Karpas-422 (cell line): ENCODE data around the gene IL18BP. TPM values are rescaled to one million over a fixed set of nuclear protein-coding genes. Genes with fewer than 3 reads are reported as not detected.

Source experiments
- DNase-seq: peaks from one replicate; pipeline ENCODE4 v3.0.0-alpha.2; 2015
- H2AFZ ChIP-seq: fragments of 200-600 bp; sonication (generic); 2 replicates; pipeline ENCODE4 v1.6.1; 2014; ENCODE audit warnings: antibody characterized with exemption, low read length, mixed read lengths
- H3K27ac ChIP-seq: fragments of 200-600 bp; sonication (generic); 2 replicates; pipeline ENCODE4 v1.5.1; 2014; ENCODE audit warnings: mild to moderate bottlenecking, low read length, moderate library complexity
- H3K27me3 ChIP-seq: fragments of 200-600 bp; sonication (generic); 2 replicates; pipeline ENCODE4 v1.6.1; 2014; ENCODE audit warnings: low read length, mixed read lengths
- H3K36me3 ChIP-seq: fragments of 200-600 bp; sonication (generic); 2 replicates; pipeline ENCODE4 v1.6.1; 2014; ENCODE audit warnings: low read length, mixed read lengths; ENCODE audit not compliant: insufficient read depth
- H3K4me1 ChIP-seq: fragments of 200-600 bp; sonication (generic); 2 replicates; pipeline ENCODE4 v1.6.1; 2014; ENCODE audit warnings: mild to moderate bottlenecking, low read length, mixed read lengths
- H3K4me2 ChIP-seq: fragments of 200-600 bp; sonication (generic); 2 replicates; pipeline ENCODE4 v1.6.1; 2014; ENCODE audit warnings: low read length, low read depth, mild to moderate bottlenecking; ENCODE audit not compliant: poor library complexity, severe bottlenecking
- H3K4me3 ChIP-seq: fragments of 200-600 bp; sonication (generic); 2 replicates; pipeline ENCODE4 v1.5.1; 2014; ENCODE audit warnings: mild to moderate bottlenecking, antibody characterized with exemption, low read length, mixed read lengths
- H3K79me2 ChIP-seq: fragments of 200-600 bp; sonication (generic); 2 replicates; pipeline ENCODE4 v1.6.1; 2014; ENCODE audit warnings: mild to moderate bottlenecking, low read length, mixed read lengths
- H3K9ac ChIP-seq: fragments of 200-600 bp; sonication (generic); 2 replicates; pipeline ENCODE4 v1.6.0; 2014; ENCODE audit warnings: low read length
- H3K9me2 ChIP-seq: fragments of 200-600 bp; sonication (generic), shearing (Covaris generic); replicated peaks from 2 replicates; pipeline ENCODE4 v1.6.0; 2014; ENCODE audit warnings: mild to moderate bottlenecking, low read length, moderate library complexity; ENCODE audit not compliant: insufficient read depth
- H3K9me3 ChIP-seq: fragments of 300-700, 200-600 bp; sonication (generic); 2 replicates; pipeline ENCODE4 v1.6.1; 2014; ENCODE audit warnings: low read length, mixed read lengths
- H4K20me1 ChIP-seq: fragments of 200-600 bp; sonication (generic); 2 replicates; pipeline ENCODE4 v1.6.1; 2014; ENCODE audit warnings: mild to moderate bottlenecking, antibody characterized with exemption, low read length, low read depth; ENCODE audit not compliant: insufficient read depth
- total RNA-seq: library from RNA; depleted of rRNA; stranded (reverse); fragments of >200 nt; shearing (Covaris generic); gene quantifications from 2 replicates; pipeline ENCODE4 v1.2.3, GENCODE V29; 2014; ENCODE audit warnings: low replicate concordance; rRNA removed

Gene IL18BP
- total RNA-seq = 5.4 and 6.2 TPM in 2 replicates

- Histone ChIP-seq H3K9me3 (no peaks in the 10 kb centered on the region), H3K27me3 (no peaks in the 10 kb centered on the region), H3K27ac (no peak within 1 kb of the TSS), H3K36me3 (peaks cover 6% of the 10 kb centered on the region; the same call in 1 of the 2 replicates), H3K79me2 (no peaks in the 10 kb centered on the region), H3K9ac (no peak within 1 kb of the TSS), H3K4me2 (no peak within 1 kb of the TSS), H3K4me1 (peaks cover 16% of the 10 kb centered on the region), H2AFZ (no peak within 1 kb of the TSS), H4K20me1 (no peaks in the 10 kb centered on the region), H3K9me2 (no peaks in the 10 kb centered on the region), H3K4me3 (no peak within 1 kb of the TSS)
- no peak for DNase-seq
Measured at GRCh38 chr11:71998649-71999310, at the start of gene IL18BP. TSS of gene IL18BP (plus strand) at chr11:71998909. CDS start at chr11:71999985, 1,076 bp downstream.

GRCh38 chr11:71949034-71949433 is 49.7 kb upstream of the IL18BP start:
- no peak overlapping the region for H3K9ac ChIP-seq
- no peaks in the 10 kb centered on the region for H3K9me2 ChIP-seq
- no peaks in the 10 kb centered on the region for H3K9me3 ChIP-seq
- peaks cover 81% of the 10 kb centered on the region for H4K20me1 ChIP-seq
- no peak overlapping the region for H2AFZ ChIP-seq
- peaks cover 24% of the 10 kb centered on the region for H3K4me1 ChIP-seq
- no peak for DNase-seq
- H3K27me3 ChIP-seq = no peaks in the 10 kb centered on the region
- no peak overlapping the region for H3K4me2 ChIP-seq
- H3K4me3 ChIP-seq = no peak overlapping the region
- peaks cover 56% of the 10 kb centered on the region for H3K79me2 ChIP-seq
- H3K36me3 ChIP-seq = no peaks in the 10 kb centered on the region
- no peak overlapping the region for H3K27ac ChIP-seq

- no peak overlapping the region for H3K27ac ChIP-seq
- peak overlapping the region; percentile 27 for H3K4me2 ChIP-seq
- H2AFZ ChIP-seq = no peak overlapping the region
- H3K9ac ChIP-seq = no peak overlapping the region
- no peaks in the 10 kb centered on the region for H3K36me3 ChIP-seq
- peaks cover 83% of the 10 kb centered on the region for H4K20me1 ChIP-seq
- no peaks in the 10 kb centered on the region for H3K9me2 ChIP-seq
- H3K4me1 ChIP-seq = peaks cover 20% of the 10 kb centered on the region
- peak; percentile 75 for DNase-seq
- H3K9me3 ChIP-seq = no peaks in the 10 kb centered on the region
- H3K27me3 ChIP-seq = no peaks in the 10 kb centered on the region
- no peak overlapping the region for H3K4me3 ChIP-seq
- peaks cover 64% of the 10 kb centered on the region for H3K79me2 ChIP-seq
Measured at GRCh38 chr11:71951741-71952310, 46.9 kb upstream of the IL18BP start.

GRCh38 chr11:71955898-71956456 is 42.7 kb upstream of the IL18BP start:
- DNase-seq = no peak
- Histone ChIP-seq H3K79me2 (peaks cover 69% of the 10 kb centered on the region), H3K4me2 (no peak overlapping the region), H3K4me3 (no peak overlapping the region), H3K36me3 (peaks cover 10% of the 10 kb centered on the region), H3K9me3 (no peaks in the 10 kb centered on the region), H3K9me2 (no peaks in the 10 kb centered on the region), H3K4me1 (peaks cover 19% of the 10 kb centered on the region), H3K9ac (no peak overlapping the region), H3K27me3 (no peaks in the 10 kb centered on the region), H3K27ac (no peak overlapping the region), H4K20me1 (peaks cover 56% of the 10 kb centered on the region), H2AFZ (no peak overlapping the region)

- H3K79me2 ChIP-seq = peaks cover 37% of the 10 kb centered on the region
- peak; percentile 49 for DNase-seq
- H3K36me3 ChIP-seq = peaks cover 25% of the 10 kb centered on the region
- H3K9ac ChIP-seq = no peak overlapping the region
- H3K9me2 ChIP-seq = no peaks in the 10 kb centered on the region
- no peak overlapping the region for H3K4me3 ChIP-seq
- 0 out of 2 replicates have a peak, but pooled peaks cover under 1% of the 10 kb centered on the region for H4K20me1 ChIP-seq
- H2AFZ ChIP-seq = no peak overlapping the region
- 0 out of 2 replicates have a peak, but pooled peaks cover 3% of the 10 kb centered on the region for H3K4me1 ChIP-seq
- H3K9me3 ChIP-seq = no peaks in the 10 kb centered on the region
- peak overlapping the region; percentile 43; the same call in 1 of the 2 replicates for H3K27ac ChIP-seq
- H3K4me2 ChIP-seq = no peak overlapping the region
- no peaks in the 10 kb centered on the region for H3K27me3 ChIP-seq
Measured at GRCh38 chr11:71962428-71963038, 36.2 kb upstream of the IL18BP start.

- H3K9me3 ChIP-seq = no peaks in the 10 kb centered on the region
- H3K27ac ChIP-seq = no peak overlapping the region
- DNase-seq = no peak
- H3K79me2 ChIP-seq = peaks cover 33% of the 10 kb centered on the region
- H3K4me3 ChIP-seq = no peak overlapping the region
- H3K4me2 ChIP-seq = no peak overlapping the region
- no peaks in the 10 kb centered on the region for H3K27me3 ChIP-seq
- no peaks in the 10 kb centered on the region for H3K9me2 ChIP-seq
- no peaks in the 10 kb centered on the region for H4K20me1 ChIP-seq
- 0 out of 2 replicates have a peak, but pooled peaks cover 3% of the 10 kb centered on the region for H3K4me1 ChIP-seq
- H2AFZ ChIP-seq = no peak overlapping the region
- peaks cover 28% of the 10 kb centered on the region for H3K36me3 ChIP-seq
- no peak overlapping the region for H3K9ac ChIP-seq
Measured at GRCh38 chr11:71963468-71963867, 35.2 kb upstream of the IL18BP start.

GRCh38 chr11:71964641-71965040 is 34.1 kb upstream of the IL18BP start:
- Histone ChIP-seq H3K9ac (no peak overlapping the region), H3K9me2 (no peaks in the 10 kb centered on the region), H2AFZ (no peak overlapping the region), H3K4me1 (0 out of 2 replicates have a peak, but pooled peaks cover 3% of the 10 kb centered on the region), H3K4me3 (no peak overlapping the region), H3K79me2 (peaks cover 28% of the 10 kb centered on the region), H3K27ac (no peak overlapping the region), H3K36me3 (peaks cover 31% of the 10 kb centered on the region), H3K9me3 (no peaks in the 10 kb centered on the region), H3K4me2 (no peak overlapping the region), H4K20me1 (no peaks in the 10 kb centered on the region), H3K27me3 (no peaks in the 10 kb centered on the region)
- no peak for DNase-seq

- Histone ChIP-seq H3K9me2 (no peaks in the 10 kb centered on the region), H3K79me2 (peaks cover 25% of the 10 kb centered on the region), H3K27ac (no peak overlapping the region), H4K20me1 (0 out of 2 replicates have a peak, but pooled peaks cover 8% of the 10 kb centered on the region), H3K36me3 (peaks cover 17% of the 10 kb centered on the region; the same call in 1 of the 2 replicates), H3K9ac (no peak overlapping the region), H3K9me3 (no peaks in the 10 kb centered on the region), H3K4me2 (no peak overlapping the region), H2AFZ (no peak overlapping the region), H3K4me1 (peaks cover 3% of the 10 kb centered on the region), H3K27me3 (no peaks in the 10 kb centered on the region), H3K4me3 (no peak overlapping the region)
- DNase-seq = no peak
Measured at GRCh38 chr11:71971680-71972079, 27.0 kb upstream of the IL18BP start.
